Kidney epithelial cell (primary cell): ENCODE measurements around the gene PIP4K2C. TPM values are rescaled to one million over a fixed set of nuclear protein-coding genes. Genes with fewer than 3 reads are reported as not detected.

Experiments
- DNase-seq: peaks from one replicate; pipeline ENCODE4 v3.0.0-alpha.2; 2010; ENCODE audit warnings: low read depth
- H3K27me3 ChIP-seq: 2 replicates; pipeline ENCODE4 v1.6.0; 2011; ENCODE audit warnings: low read length; ENCODE audit not compliant: control insufficient read depth, insufficient read depth
- H3K36me3 ChIP-seq: 2 replicates; pipeline ENCODE4 v1.5.1; 2011; ENCODE audit warnings: low read length; ENCODE audit not compliant: control insufficient read depth, insufficient read depth
- H3K4me3 ChIP-seq: 2 replicates; pipeline ENCODE4 v1.5.1; 2011; ENCODE audit warnings: low read depth, mild to moderate bottlenecking, control low read depth, low read length
- total RNA-seq: library from RNA; depleted of rRNA; stranded (reverse); fragments of >200 nt; gene quantifications from 2 replicates; pipeline ENCODE4 v1.2.3, GENCODE V29; 2015
- TF ChIP-seq, protein P1 (sequence below): IDR thresholded peaks from 2 replicates; pipeline ENCODE4 v1.5.1; 2011; ENCODE audit warnings: mild to moderate bottlenecking, moderate library complexity, low read length, control low read depth, inconsistent platforms; ENCODE audit not compliant: insufficient read depth, poor library complexity, severe bottlenecking

Gene PIP4K2C
- total RNA-seq, 1 donor from 2014 or later = 105 TPM

DNA sequence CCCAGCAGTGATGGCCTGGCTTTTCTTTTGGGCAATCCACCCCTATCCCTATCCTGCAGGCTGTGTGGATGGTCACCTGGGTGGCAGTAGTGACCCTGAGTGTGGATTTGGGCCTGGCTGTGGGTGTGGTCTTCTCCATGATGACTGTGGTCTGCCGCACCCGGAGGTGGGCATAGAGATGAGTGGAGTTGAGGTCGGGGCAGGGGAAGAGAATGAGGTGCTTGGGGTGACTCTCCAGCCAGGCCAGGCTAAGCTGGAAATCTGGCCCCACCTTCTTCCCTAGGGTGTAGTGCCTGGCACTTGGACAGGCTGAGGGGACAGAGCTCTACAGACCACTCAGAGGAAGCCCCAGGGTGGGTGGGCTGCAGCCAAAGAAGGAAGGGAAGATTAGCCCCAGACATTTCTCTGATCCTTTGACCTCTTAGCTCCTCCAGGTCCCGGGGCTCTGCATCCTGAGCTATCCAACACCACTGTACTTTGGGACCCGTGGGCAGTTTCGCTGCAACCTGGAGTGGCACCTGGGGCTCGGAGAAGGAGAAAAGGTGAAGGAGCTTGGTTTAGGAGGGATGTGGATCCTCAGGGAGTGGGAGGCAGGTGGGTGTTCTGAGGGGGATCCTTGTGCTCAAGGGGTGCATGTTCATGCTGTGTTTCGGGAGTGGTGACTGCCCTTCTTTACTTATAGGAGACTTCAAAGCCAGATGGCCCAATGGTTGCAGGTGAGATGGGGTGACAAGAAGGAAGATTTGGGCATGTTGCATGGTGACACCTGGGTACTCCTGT lies 33.6 kb downstream of the PIP4K2C start:
- H3K4me3 ChIP-seq = no peak overlapping the region
- TF ChIP-seq, protein P1, sequence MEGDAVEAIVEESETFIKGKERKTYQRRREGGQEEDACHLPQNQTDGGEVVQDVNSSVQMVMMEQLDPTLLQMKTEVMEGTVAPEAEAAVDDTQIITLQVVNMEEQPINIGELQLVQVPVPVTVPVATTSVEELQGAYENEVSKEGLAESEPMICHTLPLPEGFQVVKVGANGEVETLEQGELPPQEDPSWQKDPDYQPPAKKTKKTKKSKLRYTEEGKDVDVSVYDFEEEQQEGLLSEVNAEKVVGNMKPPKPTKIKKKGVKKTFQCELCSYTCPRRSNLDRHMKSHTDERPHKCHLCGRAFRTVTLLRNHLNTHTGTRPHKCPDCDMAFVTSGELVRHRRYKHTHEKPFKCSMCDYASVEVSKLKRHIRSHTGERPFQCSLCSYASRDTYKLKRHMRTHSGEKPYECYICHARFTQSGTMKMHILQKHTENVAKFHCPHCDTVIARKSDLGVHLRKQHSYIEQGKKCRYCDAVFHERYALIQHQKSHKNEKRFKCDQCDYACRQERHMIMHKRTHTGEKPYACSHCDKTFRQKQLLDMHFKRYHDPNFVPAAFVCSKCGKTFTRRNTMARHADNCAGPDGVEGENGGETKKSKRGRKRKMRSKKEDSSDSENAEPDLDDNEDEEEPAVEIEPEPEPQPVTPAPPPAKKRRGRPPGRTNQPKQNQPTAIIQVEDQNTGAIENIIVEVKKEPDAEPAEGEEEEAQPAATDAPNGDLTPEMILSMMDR = no peak
- peaks cover 91% of the 10 kb centered on the region for H3K27me3 ChIP-seq
- H3K36me3 ChIP-seq = no peaks in the 10 kb centered on the region
- DNase-seq = no peak

DNA sequence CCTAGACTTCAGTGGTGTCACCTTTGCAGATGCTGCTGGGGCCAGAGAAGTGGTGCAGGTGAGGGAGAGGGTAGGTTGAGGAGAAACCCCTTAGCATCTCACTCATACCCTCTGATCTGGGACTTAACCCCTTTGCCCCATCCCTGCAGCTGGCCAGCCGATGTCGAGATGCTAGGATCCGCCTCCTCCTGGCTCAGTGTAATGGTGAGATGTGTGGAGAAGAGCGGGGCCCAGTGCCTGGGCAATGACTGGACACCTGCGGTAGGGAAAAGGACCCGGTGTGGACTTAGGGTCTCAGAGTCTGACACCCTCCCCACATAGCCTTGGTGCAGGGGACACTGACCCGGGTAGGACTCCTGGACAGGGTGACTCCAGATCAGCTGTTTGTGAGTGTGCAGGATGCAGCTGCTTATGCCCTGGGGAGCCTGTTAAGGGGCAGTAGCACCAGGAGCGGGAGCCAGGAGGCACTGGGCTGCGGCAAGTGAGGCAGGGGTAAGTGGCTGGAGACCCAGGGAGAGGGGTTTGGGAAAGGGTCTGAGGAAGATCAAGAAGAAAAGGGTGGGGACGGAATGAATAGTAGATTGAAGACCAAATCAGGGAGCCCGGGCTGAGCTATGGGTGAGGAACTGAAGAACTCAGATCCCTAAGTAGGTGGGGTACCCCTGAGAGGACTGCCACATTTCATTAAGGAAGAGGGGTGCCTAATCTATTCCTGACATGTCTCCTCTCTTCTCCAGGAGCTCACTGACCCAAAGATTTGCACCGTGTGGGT lies 34.5 kb downstream of the PIP4K2C start:
- no peaks in the 10 kb centered on the region for H3K36me3 ChIP-seq

GRCh38 chr12:57626111-57626920 lies 35.3 kb downstream of the PIP4K2C start:
- no peak overlapping the region for H3K4me3 ChIP-seq
- DNase-seq = no peak
- H3K27me3 ChIP-seq = peaks cover 89% of the 10 kb centered on the region
- H3K36me3 ChIP-seq = no peaks in the 10 kb centered on the region
- TF ChIP-seq, protein P1 = no peak

More for the DNA sequence above, 34.5 kb downstream of the PIP4K2C start:
- DNase-seq = no peak
- TF ChIP-seq, protein P1 = no peak
- Histone ChIP-seq H3K27me3 (peaks cover 90% of the 10 kb centered on the region), H3K4me3 (no peak overlapping the region)

- H3K4me3 ChIP-seq = no peak overlapping the region
- TF ChIP-seq, protein P1 = no peak
- DNase-seq = no peak
- H3K36me3 ChIP-seq = no peaks in the 10 kb centered on the region
- H3K27me3 ChIP-seq = peaks cover 89% of the 10 kb centered on the region
Measured at GRCh38 chr12:57626921-57627445, 36.0 kb downstream of the PIP4K2C start.

DNA sequence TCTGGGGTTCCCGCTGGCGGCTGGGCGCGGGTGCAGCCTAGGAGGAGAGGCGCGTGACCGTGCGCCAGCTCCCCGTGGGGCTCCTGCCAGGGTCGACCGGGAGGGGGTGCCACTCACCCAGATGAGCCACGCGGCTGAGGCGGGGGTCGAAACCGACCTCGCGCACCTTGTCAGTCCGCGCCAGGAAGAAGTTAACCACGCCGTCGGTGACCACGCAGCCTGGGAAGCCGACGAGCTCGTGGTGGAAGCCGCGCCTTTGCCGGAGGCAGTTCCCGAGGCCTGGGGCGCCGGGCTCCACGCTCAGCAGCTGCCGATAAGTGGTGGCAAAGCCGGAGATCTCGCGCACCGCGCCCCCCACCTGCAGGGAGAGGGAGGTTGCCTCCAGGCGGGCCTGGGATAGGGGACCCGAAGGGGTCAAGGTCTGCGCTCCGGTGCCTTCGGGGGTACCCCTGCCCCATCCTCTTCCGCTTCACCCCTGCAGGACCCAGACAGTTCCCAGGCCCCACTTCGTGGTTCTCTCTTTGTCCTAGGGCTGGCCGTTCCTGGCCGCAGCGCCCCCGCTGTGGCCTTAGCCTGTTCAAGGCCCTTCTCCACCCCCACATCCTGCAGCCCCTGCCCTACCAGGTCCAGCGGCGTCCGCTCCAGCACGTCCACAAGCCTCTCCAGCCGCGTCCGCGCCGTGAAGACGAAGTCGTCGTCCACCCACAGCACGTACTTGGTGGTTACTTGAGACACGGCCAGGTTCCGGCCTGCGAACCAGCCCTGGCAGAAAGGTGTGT lies 36.7 kb downstream of the PIP4K2C start:
- Histone ChIP-seq H3K4me3 (no peak overlapping the region), H3K36me3 (no peaks in the 10 kb centered on the region), H3K27me3 (peaks cover 90% of the 10 kb centered on the region)
- DNase-seq = no peak
- TF ChIP-seq, protein P1 = peak; percentile 20
